ENCODE measurements around the gene LRRC71.
A peak's percentile ranks its signal among the peaks of the same experiment; 100 is the strongest.

DNA sequence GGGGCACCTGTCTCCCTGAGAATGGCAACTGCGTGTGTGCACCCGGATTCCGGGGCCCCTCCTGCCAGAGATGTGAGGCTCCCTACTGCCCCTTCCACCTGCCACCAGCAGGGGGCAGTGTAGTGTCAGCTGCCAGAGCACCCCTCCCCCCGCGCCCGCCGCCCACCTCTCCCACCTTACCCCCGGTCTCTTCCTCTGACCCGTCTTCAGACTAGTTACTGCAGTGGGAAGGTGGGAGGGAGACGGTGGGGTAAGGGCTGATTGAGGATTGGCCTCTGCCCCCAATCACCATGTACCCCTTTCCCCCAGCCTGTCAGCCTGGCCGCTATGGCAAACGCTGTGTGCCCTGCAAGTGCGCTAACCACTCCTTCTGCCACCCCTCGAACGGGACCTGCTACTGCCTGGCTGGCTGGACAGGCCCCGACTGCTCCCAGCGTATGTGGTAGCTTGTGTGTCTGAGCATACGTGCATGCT is 10.1 kb upstream of the LRRC71 start:
- TF ChIP-seq, protein P1, sequence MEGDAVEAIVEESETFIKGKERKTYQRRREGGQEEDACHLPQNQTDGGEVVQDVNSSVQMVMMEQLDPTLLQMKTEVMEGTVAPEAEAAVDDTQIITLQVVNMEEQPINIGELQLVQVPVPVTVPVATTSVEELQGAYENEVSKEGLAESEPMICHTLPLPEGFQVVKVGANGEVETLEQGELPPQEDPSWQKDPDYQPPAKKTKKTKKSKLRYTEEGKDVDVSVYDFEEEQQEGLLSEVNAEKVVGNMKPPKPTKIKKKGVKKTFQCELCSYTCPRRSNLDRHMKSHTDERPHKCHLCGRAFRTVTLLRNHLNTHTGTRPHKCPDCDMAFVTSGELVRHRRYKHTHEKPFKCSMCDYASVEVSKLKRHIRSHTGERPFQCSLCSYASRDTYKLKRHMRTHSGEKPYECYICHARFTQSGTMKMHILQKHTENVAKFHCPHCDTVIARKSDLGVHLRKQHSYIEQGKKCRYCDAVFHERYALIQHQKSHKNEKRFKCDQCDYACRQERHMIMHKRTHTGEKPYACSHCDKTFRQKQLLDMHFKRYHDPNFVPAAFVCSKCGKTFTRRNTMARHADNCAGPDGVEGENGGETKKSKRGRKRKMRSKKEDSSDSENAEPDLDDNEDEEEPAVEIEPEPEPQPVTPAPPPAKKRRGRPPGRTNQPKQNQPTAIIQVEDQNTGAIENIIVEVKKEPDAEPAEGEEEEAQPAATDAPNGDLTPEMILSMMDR (IDR thresholded peaks at IDR 0.05; ENCODE audit: low read depth, low read length), result peak; percentile 71
- TF ChIP-seq MYC (IDR thresholded peaks at IDR 0.05; ENCODE audit: low read depth, low read length), result no peak
- TF ChIP-seq POLR2A (IDR thresholded peaks at IDR 0.05; ENCODE audit: extremely low read depth, insufficient read length), result no peak
